Stimulated activated CD8-positive, alpha-beta memory T cell treated with anti-CD3 and anti-CD28 coated beads, Interleukin-2, amount 100 ng/mL, for 1 hour (primary cell): ENCODE measurements around the gene TMEM62.
"Not testable (repeated sequence)": the region's sequence is repeated elsewhere in the genome, so short reads cannot be mapped to it uniquely, and the experiment has no call there.

Source experiments
- DNase-seq, 2 donors: peaks; one replicate each; pipeline ENCODE4 v3.0.0-alpha.2; 2020; ENCODE audit warnings: low read depth in 2 of 2

TMEM62 gene

GRCh38 chr15:43209059-43209824 is 75.9 kb downstream of the TMEM62 start:
- no peak for DNase-seq

DNA sequence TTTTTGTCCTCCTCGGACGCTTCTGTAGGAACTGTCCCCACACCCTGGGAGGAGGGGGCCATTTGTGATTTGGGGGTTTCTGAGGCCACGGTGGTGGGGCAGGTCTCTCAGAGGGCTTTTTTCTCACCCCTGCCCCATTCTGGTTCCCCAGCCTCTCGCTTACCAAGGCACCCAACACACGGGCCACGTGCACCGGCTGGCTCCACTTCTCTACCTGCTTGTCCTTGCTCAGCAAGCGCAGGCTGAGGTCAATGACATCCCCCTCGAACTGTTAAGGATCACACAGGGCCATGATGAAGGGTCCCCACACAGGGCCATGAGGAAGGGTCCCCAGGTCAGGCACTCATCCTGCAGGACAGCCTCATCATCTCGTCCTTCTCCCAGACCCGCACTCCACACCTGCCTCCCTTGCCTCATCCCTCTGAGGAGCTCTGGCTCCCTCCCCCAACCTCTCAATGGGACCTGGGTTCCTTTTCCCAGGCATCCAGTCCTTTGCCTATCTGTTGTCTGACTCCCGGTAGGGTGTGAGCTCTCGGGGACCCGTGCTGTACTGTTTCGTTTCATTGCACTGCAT is 76.9 kb downstream of the TMEM62 start:
- DNase-seq: no peak

DNA sequence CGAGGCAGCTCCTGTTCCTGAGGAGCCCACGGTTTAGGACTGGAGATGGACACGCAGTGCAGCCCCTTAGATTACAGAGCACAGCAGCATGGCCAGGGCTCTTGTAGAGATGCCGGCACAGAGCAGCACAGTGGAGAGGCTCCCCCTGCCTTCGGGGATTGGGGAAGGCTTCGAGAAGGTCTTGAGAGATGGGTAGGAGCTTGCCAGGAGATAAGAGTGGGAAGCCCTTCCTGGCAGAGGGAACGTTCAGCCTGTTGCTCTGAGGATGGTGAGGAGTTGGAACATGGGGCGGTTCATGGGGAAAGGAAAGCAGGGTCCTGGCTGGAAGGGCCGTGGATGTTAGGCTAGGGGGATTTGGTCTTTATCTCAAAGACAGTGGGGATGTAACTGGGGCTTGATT is 77.4 kb downstream of the TMEM62 start:
- no peak for DNase-seq

DNA sequence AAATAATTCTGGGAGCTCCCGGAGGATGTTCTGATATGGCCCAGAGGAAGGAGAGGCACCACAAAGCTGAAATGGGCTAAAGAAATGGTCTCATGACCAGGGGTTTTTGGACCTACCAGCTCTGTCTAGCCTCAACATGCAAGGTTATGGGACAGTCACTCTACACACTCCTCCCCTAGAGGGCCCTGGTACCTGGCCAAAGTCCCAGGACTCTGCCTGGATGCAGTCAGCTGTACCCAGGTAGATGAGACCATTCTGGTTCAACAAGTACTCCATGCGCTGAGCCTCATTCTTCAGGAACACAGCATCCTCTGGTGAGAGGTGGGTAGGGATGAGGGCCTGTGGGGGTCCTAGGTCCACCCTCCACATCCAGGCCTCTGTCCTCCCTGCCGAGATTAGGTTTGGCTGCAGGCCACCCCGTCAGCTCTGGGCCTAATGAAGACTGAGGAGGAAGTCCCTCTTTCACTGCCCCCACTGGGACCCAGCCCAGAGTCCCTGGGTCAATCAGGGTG is 77.9 kb downstream of the TMEM62 start:
- DNase-seq: no peak

DNA sequence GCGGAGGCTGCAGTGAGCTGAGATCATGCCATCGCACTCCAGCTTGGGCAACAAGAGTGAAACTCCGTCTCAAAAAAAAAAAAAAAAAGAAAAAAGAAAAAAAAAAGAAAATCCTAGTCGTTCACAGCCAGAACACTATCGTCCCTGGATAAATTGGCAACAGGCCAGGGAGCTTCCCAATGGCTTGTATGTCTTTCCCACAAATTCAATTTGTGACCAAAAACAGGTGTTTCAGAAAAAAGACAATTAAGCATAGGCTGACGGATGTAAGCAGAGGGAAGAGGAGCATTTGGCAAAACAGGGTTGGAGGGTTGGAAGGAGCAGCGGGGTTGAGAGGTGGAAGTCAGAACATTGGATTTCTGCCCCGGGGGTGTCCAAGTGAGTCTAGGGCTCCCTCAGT is 78.9 kb downstream of the TMEM62 start:
- no peak for DNase-seq

GRCh38 chr15:43212951-43213350 is 79.6 kb downstream of the TMEM62 start:
- DNase-seq: no peak

- DNase-seq: no peak
Measured at GRCh38 chr15:43213466-43213865, 80.1 kb downstream of the TMEM62 start.

DNA sequence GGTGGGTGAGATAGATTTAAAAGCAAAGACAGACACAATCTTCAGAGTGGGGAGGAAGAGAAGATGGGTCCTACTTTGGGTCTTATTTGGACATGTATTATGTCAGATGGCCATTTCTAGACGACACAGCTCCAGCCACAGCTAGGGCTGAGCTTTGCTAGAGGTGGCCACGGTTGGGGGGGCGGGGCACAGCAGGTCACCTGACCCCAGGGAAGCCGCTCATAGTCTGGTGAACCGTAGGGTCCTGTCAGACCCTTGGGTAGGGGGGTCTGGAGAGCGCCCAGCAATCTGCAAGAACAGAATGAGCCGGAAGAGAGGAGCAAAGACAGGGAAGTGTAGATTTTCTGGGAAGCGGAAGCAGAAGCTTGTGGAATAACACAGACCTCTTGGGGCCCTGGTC is 80.8 kb downstream of the TMEM62 start:
- no peak for DNase-seq

GRCh38 chr15:43214592-43215295 is 81.4 kb downstream of the TMEM62 start:
- no peak for DNase-seq

GRCh38 chr15:43215961-43216360 is 82.6 kb downstream of the TMEM62 start:
- no peak for DNase-seq

- DNase-seq: no peak
Measured at GRCh38 chr15:43218908-43219706, 85.7 kb downstream of the TMEM62 start.

DNA sequence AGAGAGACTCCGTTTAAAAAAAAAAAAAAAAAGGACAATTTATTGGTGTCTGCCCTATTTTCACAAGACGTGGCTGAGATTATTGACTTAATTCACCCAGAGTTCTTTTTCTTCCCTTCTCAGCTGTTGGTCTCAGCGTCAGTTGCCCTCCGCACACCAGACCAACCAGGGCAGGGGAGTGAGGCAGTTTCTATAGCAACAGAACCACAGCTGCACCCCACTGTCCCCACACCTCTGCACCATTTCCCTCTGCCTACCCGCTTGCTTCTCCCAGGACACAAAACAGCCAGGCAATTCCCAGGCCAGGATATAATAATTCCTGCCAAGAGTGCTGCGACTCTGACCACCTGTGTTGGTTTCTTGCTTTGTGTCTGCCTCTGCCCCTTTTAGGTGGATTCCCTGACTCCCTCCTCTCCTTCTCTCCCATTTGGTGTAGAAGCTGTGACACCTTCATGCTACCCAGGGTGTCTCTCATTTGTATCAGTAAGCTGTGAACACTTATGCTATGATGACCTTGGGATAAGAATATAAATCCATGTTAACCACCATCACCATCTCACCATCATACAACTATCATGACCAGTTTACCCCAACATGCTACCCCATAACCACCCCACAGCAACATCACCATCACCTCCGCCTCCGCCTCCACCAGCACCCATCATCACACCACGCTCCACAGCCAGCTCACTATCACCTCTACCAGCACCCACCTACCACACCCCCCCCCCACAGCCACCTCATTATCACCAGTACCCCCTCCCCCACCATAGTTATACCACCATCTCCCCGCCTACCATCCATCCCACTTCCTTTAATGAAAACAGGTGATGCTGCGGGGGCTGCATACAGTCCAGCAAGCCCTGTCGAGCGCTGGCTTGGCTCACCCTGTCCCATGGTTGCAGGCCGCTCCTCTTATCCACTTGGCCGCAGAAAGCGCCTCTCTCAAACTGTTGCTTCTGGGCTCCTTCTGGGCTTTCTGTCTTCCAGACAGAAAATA is 86.8 kb downstream of the TMEM62 start:
- DNase-seq: no peak

- DNase-seq: no peak
Measured at GRCh38 chr15:43220991-43221403, 87.6 kb downstream of the TMEM62 start, which contains the start of gene EPB42. EPB42 (minus strand) TSS chr15:43221018; CDS start chr15:43220825, 193 bp downstream.

DNA sequence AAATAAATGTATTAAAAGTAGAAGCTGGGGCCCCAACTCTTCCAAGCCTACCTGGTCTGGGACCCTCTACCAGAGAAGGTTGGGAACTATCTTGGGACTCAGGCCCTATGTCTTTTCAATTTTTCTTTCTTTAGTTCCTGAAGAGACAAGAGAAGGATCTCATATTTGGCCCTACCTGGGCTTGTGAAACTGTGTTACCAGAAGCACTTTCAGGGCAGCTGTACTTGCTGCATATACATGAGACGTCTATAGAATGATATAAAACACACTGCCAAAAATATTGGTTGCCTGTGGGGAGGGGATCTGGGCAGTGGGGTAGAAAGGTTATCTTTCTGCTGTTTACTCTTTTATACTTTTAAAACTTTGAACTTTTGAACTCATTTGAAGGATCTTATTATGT is 88.0 kb downstream of the TMEM62 start:
- DNase-seq: no peak

DNA sequence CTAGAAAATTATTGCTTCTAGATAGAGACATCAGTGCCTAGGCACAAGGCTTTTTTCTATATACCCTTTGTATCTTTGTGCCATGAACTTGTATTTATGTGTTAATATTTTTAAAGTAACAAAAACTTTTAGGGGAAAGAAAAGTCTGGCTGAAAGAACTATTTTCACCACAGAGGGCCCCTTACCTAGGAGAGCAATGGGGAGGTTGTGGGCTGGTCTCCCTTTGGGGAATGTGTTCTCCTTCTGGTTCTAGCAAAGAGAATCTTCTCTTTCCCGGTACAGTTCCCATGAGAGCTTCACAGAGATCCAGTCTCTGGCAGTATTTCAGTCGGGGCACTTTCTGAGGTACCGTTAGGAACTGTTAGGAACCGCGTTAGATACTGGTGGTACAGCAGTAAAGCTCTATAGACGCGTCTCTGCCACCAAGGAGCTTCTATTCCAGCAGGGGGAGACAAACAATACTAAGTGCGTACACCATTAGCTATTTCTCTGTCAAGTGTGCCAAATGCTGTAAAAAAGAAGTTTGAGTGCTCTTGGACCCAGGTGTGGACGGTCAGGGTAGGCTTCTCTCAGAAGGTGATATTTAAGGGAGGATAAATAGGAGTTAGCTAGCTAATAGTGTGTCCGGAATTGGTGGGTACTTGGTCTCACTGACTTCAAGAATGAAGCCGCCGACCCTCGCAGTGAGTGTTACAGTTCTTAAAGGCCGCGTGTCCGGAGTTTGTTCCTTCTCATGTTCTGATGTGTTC is 92.0 kb downstream of the TMEM62 start:
- no peak for DNase-seq

- not testable (repeated sequence) for DNase-seq
Measured at GRCh38 chr15:43225950-43226255, 92.5 kb downstream of the TMEM62 start.

DNA sequence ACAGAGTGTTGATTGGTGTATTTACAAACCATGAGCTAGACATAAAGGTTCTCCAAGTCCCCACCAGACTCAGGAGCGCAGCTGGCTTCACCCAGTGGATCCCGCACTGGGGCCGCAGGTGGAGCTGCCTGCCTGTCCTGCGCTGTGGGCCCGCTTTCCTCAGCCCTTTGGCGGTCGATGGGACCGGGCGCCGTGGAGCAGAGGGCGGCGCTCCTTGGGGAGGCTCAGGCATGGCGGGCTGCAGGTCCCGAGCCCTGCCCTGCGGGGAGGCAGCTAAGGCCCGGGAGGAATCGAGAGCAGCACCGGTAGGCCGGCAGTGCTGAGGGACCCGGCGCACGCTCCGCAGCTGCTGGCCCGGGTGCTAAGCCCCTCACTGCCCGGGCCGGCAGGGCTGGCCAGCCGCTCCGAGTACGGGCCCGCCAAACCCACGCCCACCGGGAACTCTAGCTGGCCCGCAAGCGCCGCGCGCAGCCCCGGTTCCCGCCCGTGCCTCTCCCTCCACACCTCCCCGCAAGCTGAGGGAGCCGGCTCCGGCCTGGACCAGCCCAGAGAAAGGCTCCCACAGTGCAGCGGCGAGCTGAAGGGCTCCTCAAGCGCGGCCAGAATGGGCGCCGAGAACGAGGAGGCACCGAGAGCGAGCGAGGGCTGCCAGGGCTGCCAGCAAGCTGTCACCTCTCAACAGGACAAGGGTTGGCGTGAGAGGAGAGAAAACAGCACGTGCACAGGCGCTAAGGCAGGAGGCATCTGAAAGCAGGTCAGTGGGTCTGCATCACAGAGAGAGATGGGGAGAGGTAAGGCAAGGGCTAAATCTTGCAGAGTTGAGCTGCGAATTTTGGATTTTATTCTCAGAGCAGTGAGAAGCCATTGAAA is 93.3 kb downstream of the TMEM62 start:
- DNase-seq: no peak

- no peak for DNase-seq
Measured at GRCh38 chr15:43229977-43230376, 96.6 kb downstream of the TMEM62 start.

GRCh38 chr15:43230640-43231115 is 97.3 kb downstream of the TMEM62 start:
- DNase-seq: no peak
